Stimulated activated CD4-positive, alpha-beta T cell treated with anti-CD3 and anti-CD28 coated beads, TNF-alpha, amount 100 ng/mL, for 4 hours (primary cell): ENCODE data around the gene MED14.

Experiments used
- DNase-seq, 3 experiments: peaks; one replicate each; pipeline ENCODE4 v3.0.0-alpha.2; 2020; ENCODE audit warnings: low read depth in 3 of 3

Gene MED14

GRCh38 chrX:40729598-40730584 is 5.5 kb downstream of the MED14 start:
- no peak for DNase-seq

GRCh38 chrX:40727581-40728252 is 7.6 kb downstream of the MED14 start:
- DNase-seq: no peak

DNA sequence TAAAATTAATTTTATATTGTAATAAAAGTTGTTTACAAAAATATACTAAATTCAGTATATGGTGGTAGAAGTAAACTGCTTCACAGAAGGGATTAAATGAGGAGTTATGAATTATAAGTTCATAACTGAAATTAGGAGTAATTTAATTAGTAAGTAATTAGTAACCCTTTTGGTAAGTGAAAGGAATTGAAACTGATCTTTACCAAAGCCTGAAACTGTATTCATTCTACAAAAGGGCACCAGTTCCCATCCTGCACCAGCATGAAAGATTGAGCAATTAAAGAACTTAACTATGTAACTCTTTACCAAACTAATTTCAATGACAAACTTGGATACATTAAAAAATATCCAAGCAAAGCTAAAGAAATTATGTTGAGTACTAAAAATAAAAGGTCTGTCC is 8.2 kb downstream of the MED14 start:
- DNase-seq: no peak

- DNase-seq: no peak
Observed at GRCh38 chrX:40722930-40723329, 12.4 kb downstream of the MED14 start.

DNA sequence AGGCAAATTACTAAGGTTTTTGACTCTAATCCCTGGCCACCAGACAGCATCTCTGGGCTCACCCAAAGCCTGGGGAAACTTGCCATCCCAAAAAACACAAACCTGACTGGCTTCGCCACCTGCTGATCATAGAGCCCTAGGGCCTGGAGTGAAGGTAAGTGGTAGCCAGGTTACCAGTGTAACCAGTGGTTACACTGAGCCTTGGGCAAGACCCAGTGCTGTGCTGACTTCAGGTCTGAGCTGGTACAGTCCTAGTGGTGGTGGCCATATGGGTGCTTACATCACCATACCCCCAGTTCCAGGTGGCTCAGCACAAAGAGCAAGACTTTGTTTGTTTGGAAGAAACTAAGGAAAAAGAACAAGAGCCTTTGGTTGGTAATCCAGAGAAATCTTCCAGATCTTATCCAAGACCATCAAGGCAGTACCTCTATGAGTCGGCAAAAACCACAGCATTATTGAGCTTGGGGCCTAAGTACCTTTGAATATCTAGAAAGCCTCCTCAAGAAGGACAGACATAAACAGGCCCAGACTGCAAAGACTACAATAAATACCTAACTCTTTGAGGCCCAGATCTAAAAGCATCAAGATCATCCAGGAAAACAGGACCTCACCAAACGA is 13.7 kb downstream of the MED14 start:
- no peak for DNase-seq

GRCh38 chrX:40720792-40721191 is 14.6 kb downstream of the MED14 start:
- DNase-seq: no peak

- DNase-seq: no peak
Observed at GRCh38 chrX:40720339-40720738, 15.0 kb downstream of the MED14 start.

GRCh38 chrX:40719731-40720130 is 15.6 kb downstream of the MED14 start:
- no peak for DNase-seq

GRCh38 chrX:40719218-40719617 is 16.1 kb downstream of the MED14 start:
- DNase-seq: no peak

DNA sequence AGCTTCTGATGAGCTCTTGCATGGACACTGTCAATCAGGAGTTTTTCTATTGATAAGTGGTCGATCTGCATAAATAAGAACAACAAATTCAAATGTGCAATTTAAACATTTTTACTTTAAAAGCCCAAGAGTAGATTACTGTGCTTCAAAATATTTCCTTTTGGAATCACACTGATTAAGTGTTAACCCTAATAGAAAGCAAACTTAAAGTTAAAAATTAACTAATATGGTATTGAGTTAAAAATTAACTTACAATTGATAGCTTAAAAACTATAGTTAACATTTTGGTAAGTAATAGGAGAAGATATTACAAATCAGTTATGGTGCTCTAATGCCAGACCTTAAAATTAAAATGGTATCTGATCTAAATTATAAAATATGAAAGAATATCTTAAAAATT is 25.9 kb downstream of the MED14 start:
- DNase-seq: no peak

- no peak for DNase-seq
Observed at GRCh38 chrX:40705658-40706312, 29.6 kb downstream of the MED14 start.

DNA sequence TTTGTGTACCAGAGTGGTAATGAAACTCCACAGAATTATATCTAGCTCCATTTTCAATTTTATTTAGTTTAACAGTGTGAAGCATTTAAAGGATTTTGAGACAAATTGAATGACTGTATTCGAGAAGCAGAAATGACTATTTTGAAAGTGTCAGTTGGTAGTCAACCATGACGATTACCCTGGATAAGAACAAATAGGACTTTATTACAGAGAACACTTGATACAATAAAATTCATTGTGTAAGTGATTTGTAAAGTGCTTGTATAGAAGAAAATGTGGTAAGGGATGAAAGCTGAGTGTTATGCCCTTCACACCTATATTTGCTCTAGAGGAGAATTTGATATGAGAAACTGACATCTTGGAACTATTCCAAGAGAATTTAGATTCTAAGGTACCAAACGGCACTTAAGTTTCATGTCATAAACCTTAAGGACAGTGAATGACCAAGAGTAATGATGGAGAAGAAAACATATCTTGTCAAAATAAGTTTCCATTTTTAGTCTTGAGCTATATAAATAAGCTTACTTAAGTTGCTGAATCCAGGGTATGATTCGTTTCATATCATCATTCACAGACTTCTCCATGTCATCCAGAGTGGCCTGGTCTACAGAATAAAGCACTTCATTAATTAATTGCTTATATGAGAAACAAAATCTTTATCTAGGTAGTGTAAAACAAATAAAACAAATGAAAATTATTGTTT is 34.6 kb downstream of the MED14 start:
- no peak for DNase-seq

GRCh38 chrX:40698851-40699250 is 36.5 kb downstream of the MED14 start:
- DNase-seq: no peak

DNA sequence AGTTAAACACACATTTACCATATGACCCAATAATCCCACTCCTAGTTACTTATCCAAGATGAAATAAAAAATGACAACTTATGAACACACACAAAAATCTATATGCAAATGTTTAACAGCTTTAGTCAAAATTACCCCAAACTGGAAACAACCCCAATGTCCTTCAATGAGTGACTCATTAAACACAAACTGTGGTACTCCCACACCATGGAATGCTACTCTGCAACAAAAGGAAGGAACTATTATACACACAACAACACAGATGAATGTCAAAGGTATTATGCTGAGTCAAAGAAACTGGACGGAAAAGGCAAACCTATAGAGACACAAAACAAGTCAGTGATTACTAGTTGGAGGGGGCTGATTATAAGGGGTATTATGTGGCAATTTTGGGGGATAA is 40.5 kb downstream of the MED14 start:
- DNase-seq: no peak

- no peak for DNase-seq
Observed at GRCh38 chrX:40688929-40689328, 46.4 kb downstream of the MED14 start.

- DNase-seq: no peak
Observed at GRCh38 chrX:40687169-40687568, 48.2 kb downstream of the MED14 start.

GRCh38 chrX:40685362-40685918 is 49.9 kb downstream of the MED14 start:
- no peak for DNase-seq

- DNase-seq: no peak
Observed at GRCh38 chrX:40684092-40684491, 51.2 kb downstream of the MED14 start.

DNA sequence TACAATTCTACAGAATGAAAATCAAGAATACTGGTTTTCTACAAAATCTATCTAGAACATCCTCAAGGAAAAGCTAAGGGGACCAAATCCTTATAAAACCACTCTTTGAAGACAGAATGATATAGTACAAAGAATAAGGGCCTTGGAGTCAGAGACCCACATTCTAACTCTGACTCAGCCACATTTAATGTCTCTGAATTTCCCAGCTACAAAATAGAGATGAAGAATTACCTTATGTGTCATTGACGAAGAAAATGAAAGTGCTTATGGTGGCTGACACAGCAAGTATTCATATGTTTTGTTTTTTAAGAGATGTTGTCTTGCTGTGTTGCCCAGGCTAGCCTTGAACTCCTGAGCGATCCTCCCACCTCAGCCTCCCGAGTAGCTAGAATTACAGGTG is 52.1 kb downstream of the MED14 start:
- DNase-seq: no peak

GRCh38 chrX:40671126-40671525 is 64.2 kb downstream of the MED14 start:
- DNase-seq: no peak
